Measurements from ENCODE around the gene NEDD8.

The NEDD8 gene

GRCh38 chr14:24277071-24277470 lies 44.9 kb upstream of the NEDD8 start (continued):
- TF ChIP-seq CSRNP3 (CRISPR knock-in tag; IDR thresholded peaks at IDR 0.05) (no peak), BACH2 (CRISPR knock-in tag; IDR thresholded peaks at IDR 0.05; ENCODE audit: borderline replicate concordance) (no peak), TOX (CRISPR knock-in tag; IDR thresholded peaks at IDR 0.05; ENCODE audit: borderline replicate concordance) (no peak), ZNF70 (CRISPR knock-in tag; IDR thresholded peaks at IDR 0.05) (no peak), ZC3H10 (CRISPR knock-in tag; IDR thresholded peaks at IDR 0.05) (no peak)

GRCh38 chr14:24274101-24274543 lies 42.0 kb upstream of the NEDD8 start:
- TF ChIP-seq CSRNP3 (CRISPR knock-in tag; IDR thresholded peaks at IDR 0.05) (no peak), SNAI2 (CRISPR knock-in tag; IDR thresholded peaks at IDR 0.05) (no peak), ARNTL (CRISPR knock-in tag; IDR thresholded peaks at IDR 0.05; ENCODE audit: borderline replicate concordance, low read depth) (no peak), TSHZ2 (CRISPR knock-in tag; IDR thresholded peaks at IDR 0.05) (no peak), RARB (CRISPR knock-in tag; IDR thresholded peaks at IDR 0.05) (no peak), ESRRG (CRISPR knock-in tag; IDR thresholded peaks at IDR 0.05) (no peak), ZC3H10 (CRISPR knock-in tag; IDR thresholded peaks at IDR 0.05) (no peak), BACH2 (CRISPR knock-in tag; IDR thresholded peaks at IDR 0.05; ENCODE audit: borderline replicate concordance) (no peak)
- no peak for ATAC-seq

GRCh38 chr14:24273422-24273998 lies 41.3 kb upstream of the NEDD8 start:
- no peak for TF ChIP-seq TCF4 (CRISPR knock-in tag; IDR thresholded peaks at IDR 0.05; ENCODE audit: borderline replicate concordance)
- no peak for TF ChIP-seq ZC3H10 (CRISPR knock-in tag; IDR thresholded peaks at IDR 0.05)
- no peak for TF ChIP-seq ZNF70 (CRISPR knock-in tag; IDR thresholded peaks at IDR 0.05)
- no peak for TF ChIP-seq RARB (CRISPR knock-in tag; IDR thresholded peaks at IDR 0.05)
- TF ChIP-seq TOX (CRISPR knock-in tag; IDR thresholded peaks at IDR 0.05; ENCODE audit: borderline replicate concordance) = no peak
- TF ChIP-seq CREB5 (CRISPR knock-in tag; IDR thresholded peaks at IDR 0.05; ENCODE audit: low read depth) = no peak
- TF ChIP-seq ZNF8 (CRISPR knock-in tag; IDR thresholded peaks at IDR 0.05) = no peak
- no peak for TF ChIP-seq GLIS3 (CRISPR knock-in tag; IDR thresholded peaks at IDR 0.05)
- no peak for TF ChIP-seq CSRNP3 (CRISPR knock-in tag; IDR thresholded peaks at IDR 0.05)
- no peak for TF ChIP-seq ISL1 (CRISPR knock-in tag; IDR thresholded peaks at IDR 0.05)
- TF ChIP-seq POU6F1 (CRISPR knock-in tag; IDR thresholded peaks at IDR 0.05; ENCODE audit: borderline replicate concordance, low read depth) = no peak
- TF ChIP-seq CSDC2 (CRISPR knock-in tag; IDR thresholded peaks at IDR 0.05) = no peak
- no peak for TF ChIP-seq ZNF565 (CRISPR knock-in tag; conservative IDR thresholded peaks at IDR 0.05; ENCODE audit: low read depth)
- TF ChIP-seq ARNTL (CRISPR knock-in tag; IDR thresholded peaks at IDR 0.05; ENCODE audit: borderline replicate concordance, low read depth) = no peak
- no peak for TF ChIP-seq PPARA (CRISPR knock-in tag; IDR thresholded peaks at IDR 0.05; ENCODE audit: borderline replicate concordance)
- TF ChIP-seq PATZ1 (CRISPR knock-in tag; IDR thresholded peaks at IDR 0.05; ENCODE audit: borderline replicate concordance) = no peak
- ATAC-seq = no peak
